HG02938 (cell line): ENCODE results near the gene THADA.
"Not testable (repeated sequence)": the region's sequence is repeated elsewhere in the genome, so short reads cannot be mapped to it uniquely, and the experiment has no call there.

Experiments used
- ATAC-seq: cut with Tn5 transposase; IDR thresholded peaks from one replicate; pipeline ENCODE4 v1.9.1; 2021; ENCODE audit warnings: mild to moderate bottlenecking, moderate library complexity; ENCODE audit not compliant: unreplicated experiment

The THADA gene

GRCh38 chr2:43417300-43417699 is 178.5 kb downstream of the THADA start:
- no peak for ATAC-seq

DNA sequence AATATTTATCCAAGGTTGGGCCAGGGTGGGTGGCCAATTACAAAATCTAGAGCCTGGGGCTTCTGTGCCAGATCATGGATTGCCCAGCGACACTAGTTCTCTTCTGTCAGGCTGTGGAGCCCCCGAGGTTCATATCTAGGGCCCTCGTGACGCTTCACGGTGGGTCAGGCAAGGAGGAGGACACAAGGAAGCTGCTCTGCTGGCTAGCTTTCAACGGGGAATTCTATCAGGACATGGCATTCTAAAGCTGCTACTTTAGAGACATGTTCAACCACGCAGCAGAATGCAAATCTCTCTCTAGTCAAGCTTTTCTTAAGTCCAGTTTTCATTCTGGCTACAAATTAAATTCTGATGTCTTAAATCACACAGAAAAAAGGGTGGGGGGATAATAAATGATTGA is 180.2 kb downstream of the THADA start:
- ATAC-seq = no peak

DNA sequence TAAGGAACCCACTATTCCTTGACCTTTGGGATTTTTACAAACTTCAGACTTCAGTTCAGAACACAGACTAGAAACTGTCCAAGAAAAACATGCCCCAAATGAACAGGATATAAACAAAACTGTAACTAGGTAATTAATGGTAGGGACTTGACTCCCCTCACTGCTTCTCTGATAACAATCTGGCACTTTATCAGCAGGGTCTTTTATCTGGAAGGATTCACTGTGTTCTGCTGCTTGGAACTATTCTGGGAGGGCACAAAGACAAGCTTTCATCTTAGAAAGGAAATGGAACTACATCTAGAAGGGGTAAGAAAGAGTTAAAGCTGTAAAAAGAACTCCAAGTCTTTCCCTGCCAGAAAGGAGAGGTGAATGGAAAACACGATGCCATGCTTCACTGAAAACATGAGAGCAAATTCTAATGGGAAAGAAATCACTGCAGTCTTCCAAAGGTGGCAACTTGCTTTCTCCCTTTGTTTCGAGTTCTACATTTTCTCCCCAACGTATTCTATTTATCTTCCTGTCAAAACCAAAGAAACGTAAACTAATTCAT is 181.2 kb downstream of the THADA start:
- ATAC-seq = no peak

GRCh38 chr2:43414033-43414432 is 181.8 kb downstream of the THADA start:
- no peak for ATAC-seq

- ATAC-seq = no peak
Observed at GRCh38 chr2:43412114-43412753, 183.6 kb downstream of the THADA start.

GRCh38 chr2:43410055-43410604 is 185.7 kb downstream of the THADA start:
- ATAC-seq = no peak

- peak; percentile 75 for ATAC-seq
Observed at GRCh38 chr2:43408407-43409160, 187.3 kb downstream of the THADA start.

- ATAC-seq = peak; percentile 43
Observed at GRCh38 chr2:43407935-43408334, 187.9 kb downstream of the THADA start.

- no peak for ATAC-seq
Observed at GRCh38 chr2:43406651-43407279, 189.1 kb downstream of the THADA start.

DNA sequence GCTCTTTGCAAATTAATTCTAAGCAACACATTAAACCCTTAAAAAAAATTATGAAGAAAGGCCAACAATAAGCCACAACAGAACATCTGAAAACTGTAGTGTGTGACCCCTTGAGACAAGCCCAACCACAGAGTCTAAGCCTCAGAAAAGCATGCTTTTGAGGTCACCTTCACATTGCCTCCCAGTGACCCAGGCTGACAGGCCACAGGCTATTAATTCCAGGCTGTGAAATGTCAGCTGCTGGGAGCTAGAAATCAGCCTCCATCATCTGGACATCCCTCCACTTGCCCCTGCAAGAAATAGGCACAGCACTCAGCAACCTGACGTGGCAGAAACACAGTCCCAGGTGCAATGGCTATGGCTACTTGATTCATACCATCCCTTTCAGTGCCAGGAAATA is 190.0 kb downstream of the THADA start:
- ATAC-seq = no peak

GRCh38 chr2:43402452-43402937 is 193.3 kb downstream of the THADA start:
- ATAC-seq = peak; percentile 40

GRCh38 chr2:43402002-43402401 is 193.8 kb downstream of the THADA start:
- ATAC-seq = peak; percentile 86

- ATAC-seq = no peak
Observed at GRCh38 chr2:43400508-43400907, 195.3 kb downstream of the THADA start.

- no peak for ATAC-seq
Observed at GRCh38 chr2:43399515-43400264, 196.1 kb downstream of the THADA start.

DNA sequence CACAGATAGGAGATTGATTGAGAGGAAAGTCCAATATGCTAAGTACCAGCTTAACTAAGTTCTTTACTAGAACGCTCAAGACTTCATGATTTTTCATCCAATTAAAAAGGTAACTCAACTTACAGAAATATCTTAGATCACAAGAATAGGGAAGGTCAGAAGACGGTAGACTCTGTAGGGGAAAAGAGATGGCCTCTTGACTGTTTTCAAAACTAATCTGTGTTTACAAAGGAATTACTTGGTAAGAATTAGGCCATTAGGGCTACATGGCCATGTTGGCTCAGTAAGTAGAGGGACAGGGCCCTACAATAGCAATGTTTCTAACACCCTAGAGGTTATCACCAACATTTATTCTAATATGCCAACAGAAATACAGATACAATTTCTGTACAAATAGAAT is 196.7 kb downstream of the THADA start:
- ATAC-seq = no peak

DNA sequence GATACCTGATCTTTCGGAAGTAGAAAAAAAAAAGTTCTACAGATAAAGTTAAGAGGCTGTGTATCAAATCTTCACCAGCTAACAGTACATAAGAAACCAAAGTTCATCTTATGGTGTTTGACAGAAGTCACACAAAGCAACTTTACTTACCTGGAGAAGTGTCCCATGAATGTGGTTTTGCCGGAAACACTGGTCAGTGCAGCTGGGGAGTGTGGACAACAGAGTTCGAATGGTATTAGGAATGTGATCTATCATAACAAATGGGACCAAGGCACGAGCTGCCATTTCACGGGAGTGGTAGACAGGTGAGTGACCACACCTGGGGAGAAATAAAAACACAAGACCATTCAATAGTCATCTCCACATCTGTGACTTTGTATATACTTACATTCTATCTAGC is 198.0 kb downstream of the THADA start:
- ATAC-seq = no peak

DNA sequence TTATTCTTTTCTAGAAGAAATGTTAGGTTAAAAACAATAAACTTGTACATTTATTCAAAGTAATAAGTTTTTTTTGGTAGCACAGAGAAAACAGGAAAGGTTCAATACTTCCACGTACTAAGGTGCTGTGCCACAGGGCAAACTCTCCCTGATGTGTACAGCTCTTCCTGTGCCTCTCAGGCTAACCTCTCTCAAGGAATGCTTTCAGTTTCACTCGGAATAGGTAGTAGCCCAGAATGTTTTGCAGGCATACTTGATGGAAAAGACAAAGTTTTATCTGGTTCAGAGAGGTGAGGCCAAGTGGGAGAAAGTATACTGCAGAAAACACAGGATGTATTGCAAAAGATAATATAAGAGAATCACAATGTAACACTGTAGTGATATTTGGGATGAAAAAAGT is 198.4 kb downstream of the THADA start:
- ATAC-seq = no peak

DNA sequence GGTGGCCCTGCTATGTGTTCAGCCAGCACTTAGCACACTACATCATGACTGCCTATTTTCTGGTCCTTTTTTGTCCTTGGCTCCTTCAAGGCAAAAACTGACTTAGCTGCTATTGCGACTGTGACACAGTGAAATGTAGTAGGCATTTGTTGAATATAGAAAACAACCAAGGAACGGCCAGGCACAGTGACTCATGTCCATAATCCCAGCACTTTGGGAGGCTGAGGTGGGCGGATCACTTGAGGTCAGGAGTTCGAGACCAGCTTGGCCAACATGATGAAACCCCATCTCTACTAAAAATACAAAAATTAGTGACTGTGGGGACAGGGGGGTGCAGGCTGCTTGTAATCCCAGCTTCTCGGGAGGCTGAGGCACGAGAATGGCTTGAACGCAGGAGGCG is 199.5 kb downstream of the THADA start:
- ATAC-seq = not testable (repeated sequence)

DNA sequence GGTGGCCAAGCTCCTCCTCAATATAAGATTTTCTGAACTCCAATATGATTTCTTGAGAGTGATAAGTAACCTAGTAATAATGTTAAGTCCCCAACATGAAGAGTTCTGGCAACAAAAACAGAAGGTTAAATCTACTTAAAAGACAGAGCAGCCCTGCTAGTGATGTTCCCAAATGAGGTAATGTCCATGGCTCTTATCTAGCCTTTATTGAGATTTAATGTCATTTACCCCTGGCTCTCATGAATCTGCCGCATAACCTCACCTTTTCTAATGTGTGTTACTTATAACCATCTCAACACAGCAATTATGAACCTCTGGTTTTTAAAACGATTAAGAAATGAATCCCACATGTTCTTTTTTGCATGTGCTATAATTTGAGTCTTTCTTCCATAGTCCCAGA is 201.9 kb downstream of the THADA start:
- no peak for ATAC-seq

- no peak for ATAC-seq
Observed at GRCh38 chr2:43391878-43392215, 204.0 kb downstream of the THADA start.
